ENCODE results near the gene TTC9B.

DNA sequence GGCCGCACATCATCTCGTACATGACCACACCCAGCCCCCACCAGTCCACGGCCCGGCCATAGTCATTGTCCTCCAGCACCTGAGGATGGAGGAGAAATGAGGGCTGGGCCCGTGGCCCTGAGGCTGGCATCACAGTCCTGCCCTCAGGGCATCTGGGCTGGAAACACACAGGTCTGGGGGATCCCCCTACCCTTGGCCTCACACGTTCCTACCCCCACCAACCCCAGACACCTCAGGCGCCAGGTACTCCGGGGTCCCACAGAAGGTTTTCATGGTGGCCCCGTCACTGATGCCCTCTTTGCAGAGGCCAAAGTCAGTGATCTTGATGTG, 17.8 kb upstream of the TTC9B start:
- TF ChIP-seq, protein P1, sequence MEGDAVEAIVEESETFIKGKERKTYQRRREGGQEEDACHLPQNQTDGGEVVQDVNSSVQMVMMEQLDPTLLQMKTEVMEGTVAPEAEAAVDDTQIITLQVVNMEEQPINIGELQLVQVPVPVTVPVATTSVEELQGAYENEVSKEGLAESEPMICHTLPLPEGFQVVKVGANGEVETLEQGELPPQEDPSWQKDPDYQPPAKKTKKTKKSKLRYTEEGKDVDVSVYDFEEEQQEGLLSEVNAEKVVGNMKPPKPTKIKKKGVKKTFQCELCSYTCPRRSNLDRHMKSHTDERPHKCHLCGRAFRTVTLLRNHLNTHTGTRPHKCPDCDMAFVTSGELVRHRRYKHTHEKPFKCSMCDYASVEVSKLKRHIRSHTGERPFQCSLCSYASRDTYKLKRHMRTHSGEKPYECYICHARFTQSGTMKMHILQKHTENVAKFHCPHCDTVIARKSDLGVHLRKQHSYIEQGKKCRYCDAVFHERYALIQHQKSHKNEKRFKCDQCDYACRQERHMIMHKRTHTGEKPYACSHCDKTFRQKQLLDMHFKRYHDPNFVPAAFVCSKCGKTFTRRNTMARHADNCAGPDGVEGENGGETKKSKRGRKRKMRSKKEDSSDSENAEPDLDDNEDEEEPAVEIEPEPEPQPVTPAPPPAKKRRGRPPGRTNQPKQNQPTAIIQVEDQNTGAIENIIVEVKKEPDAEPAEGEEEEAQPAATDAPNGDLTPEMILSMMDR (IDR thresholded peaks at IDR 0.05; ENCODE audit: low read depth, low read length, missing input control), result no peak
- TF ChIP-seq JUND (IDR thresholded peaks at IDR 0.05) (no peak), GABPA (IDR thresholded peaks at IDR 0.05 in 1 of 2, conservative IDR thresholded peaks at IDR 0.05 in 1 of 2) (no peak), TAF1 (conservative IDR thresholded peaks at IDR 0.05) (no peak), EGR1 (IDR thresholded peaks at IDR 0.05; ENCODE audit: low read depth in 2 of 2) (no peak)
- TF ChIP-seq, protein P2, sequence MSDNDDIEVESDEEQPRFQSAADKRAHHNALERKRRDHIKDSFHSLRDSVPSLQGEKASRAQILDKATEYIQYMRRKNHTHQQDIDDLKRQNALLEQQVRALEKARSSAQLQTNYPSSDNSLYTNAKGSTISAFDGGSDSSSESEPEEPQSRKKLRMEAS (IDR thresholded peaks at IDR 0.05), result no peak
- TF ChIP-seq, protein P3, sequence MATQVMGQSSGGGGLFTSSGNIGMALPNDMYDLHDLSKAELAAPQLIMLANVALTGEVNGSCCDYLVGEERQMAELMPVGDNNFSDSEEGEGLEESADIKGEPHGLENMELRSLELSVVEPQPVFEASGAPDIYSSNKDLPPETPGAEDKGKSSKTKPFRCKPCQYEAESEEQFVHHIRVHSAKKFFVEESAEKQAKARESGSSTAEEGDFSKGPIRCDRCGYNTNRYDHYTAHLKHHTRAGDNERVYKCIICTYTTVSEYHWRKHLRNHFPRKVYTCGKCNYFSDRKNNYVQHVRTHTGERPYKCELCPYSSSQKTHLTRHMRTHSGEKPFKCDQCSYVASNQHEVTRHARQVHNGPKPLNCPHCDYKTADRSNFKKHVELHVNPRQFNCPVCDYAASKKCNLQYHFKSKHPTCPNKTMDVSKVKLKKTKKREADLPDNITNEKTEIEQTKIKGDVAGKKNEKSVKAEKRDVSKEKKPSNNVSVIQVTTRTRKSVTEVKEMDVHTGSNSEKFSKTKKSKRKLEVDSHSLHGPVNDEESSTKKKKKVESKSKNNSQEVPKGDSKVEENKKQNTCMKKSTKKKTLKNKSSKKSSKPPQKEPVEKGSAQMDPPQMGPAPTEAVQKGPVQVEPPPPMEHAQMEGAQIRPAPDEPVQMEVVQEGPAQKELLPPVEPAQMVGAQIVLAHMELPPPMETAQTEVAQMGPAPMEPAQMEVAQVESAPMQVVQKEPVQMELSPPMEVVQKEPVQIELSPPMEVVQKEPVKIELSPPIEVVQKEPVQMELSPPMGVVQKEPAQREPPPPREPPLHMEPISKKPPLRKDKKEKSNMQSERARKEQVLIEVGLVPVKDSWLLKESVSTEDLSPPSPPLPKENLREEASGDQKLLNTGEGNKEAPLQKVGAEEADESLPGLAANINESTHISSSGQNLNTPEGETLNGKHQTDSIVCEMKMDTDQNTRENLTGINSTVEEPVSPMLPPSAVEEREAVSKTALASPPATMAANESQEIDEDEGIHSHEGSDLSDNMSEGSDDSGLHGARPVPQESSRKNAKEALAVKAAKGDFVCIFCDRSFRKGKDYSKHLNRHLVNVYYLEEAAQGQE (IDR thresholded peaks at IDR 0.05), result no peak

Data from liver (tissue), 3 donors.